Mononuclear cell (primary cell): Measurements from ENCODE around the gene WNK2. TPM values are rescaled to one million over a fixed set of nuclear protein-coding genes. Genes with fewer than 3 reads are reported as not detected.

Experiments
- H3K27me3 ChIP-seq: 2 replicates; pipeline ENCODE4 v1.6.0; 2011; ENCODE audit warnings: low read length, control low read depth; ENCODE audit not compliant: insufficient read depth
- H3K4me1 ChIP-seq: 2 replicates; pipeline ENCODE4 v1.5.1; 2011; ENCODE audit warnings: mild to moderate bottlenecking, low read length, control low read depth; ENCODE audit not compliant: insufficient read depth
- H3K4me3 ChIP-seq: 2 replicates; pipeline ENCODE4 v1.5.1; 2011; ENCODE audit warnings: mild to moderate bottlenecking, low read length, moderate library complexity
- H3K9me3 ChIP-seq: 2 replicates; pipeline ENCODE4 v1.5.1; 2011; ENCODE audit warnings: low read depth, mild to moderate bottlenecking, control low read depth, low read length
- total RNA-seq: library from RNA; depleted of rRNA; stranded (reverse); fragments of >200 nt; gene quantifications from one replicate; pipeline ENCODE4 v1.2.3, GENCODE V29; 2012

The WNK2 gene
- total RNA-seq, 1 donor = 0.10 TPM

DNA sequence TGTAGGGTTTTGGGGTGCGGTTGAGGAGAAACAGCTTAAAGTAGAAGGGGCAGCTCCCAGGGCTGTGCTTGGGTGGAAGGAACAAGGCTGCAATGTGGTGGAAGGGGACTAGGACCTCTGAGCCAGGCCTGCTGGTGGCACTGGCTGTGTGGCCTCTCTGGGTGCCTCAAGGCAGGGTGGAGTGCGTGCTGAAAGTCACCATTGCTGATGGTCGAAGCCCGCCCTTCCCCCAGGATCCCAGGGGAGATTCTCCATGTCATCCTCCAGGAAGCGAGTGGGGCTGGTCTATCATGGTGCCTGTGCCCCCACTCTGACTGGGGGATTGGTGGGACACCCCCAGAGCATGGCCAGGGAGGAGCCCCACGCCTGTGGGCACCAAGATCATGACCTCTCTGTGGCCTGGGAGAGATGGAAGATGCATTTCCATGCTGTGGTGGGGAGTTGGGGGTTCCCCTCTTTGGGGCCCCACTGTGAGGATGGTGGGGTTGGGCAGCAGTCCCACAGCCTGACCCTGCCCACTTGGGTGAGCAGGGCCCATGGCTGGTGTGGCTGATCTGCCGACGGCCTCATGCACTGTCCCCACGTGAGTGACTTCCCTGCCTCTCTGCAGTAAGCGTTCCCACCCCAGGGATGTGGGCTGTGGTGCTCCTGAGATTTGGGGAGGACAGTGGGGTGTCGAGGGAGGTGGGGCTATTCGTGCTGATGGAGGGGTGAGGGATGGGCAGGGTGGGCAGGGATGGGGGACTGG lies 25.8 kb downstream of the WNK2 start:
- no peaks in the 10 kb centered on the region for H3K4me1 ChIP-seq
- no peaks in the 10 kb centered on the region for H3K27me3 ChIP-seq

GRCh38 chr9:93210324-93210973 lies 26.5 kb downstream of the WNK2 start:
- no peaks in the 10 kb centered on the region for H3K27me3 ChIP-seq
- H3K9me3 ChIP-seq = no peaks in the 10 kb centered on the region
- no peak overlapping the region for H3K4me3 ChIP-seq
- no peaks in the 10 kb centered on the region for H3K4me1 ChIP-seq

More for the DNA sequence above, 25.8 kb downstream of the WNK2 start:
- no peak overlapping the region for H3K4me3 ChIP-seq
- H3K9me3 ChIP-seq = no peaks in the 10 kb centered on the region

DNA sequence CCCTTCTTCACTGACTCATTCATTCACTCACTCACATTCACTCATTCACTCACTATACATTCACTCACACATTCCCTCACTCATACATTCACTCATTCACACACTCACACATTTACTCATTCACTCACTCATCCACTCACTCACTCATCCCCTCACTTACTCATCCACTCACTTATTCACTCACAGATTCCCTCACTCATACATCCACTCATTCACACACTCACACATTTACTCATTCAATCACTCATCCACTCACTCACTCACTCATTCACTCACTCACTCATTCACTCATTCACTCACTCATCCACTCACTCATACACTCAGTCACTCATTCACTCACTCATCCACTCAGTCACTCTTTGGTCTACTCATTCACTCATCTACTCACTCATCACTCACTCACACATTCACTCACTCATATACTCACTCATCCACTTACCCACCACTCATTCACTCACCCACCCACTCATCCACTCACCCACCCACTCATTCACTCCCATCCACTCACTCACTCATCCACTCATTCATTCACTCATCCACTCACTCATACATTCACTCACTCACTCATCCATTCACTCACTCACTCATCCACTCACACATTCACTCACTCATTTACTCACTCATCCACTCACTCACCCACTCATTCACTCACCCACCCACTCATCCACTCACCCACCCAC lies 27.2 kb downstream of the WNK2 start:
- H3K27me3 ChIP-seq = peaks cover 2% of the 10 kb centered on the region
- no peaks in the 10 kb centered on the region for H3K9me3 ChIP-seq

GRCh38 chr9:93211654-93212001 lies 27.7 kb downstream of the WNK2 start:
- Histone ChIP-seq H3K4me3 (no peak overlapping the region), H3K9me3 (no peaks in the 10 kb centered on the region), H3K4me1 (no peaks in the 10 kb centered on the region), H3K27me3 (peaks cover 2% of the 10 kb centered on the region)

More for the DNA sequence above, 27.2 kb downstream of the WNK2 start:
- Histone ChIP-seq H3K4me3 (no peak overlapping the region), H3K4me1 (no peaks in the 10 kb centered on the region)

DNA sequence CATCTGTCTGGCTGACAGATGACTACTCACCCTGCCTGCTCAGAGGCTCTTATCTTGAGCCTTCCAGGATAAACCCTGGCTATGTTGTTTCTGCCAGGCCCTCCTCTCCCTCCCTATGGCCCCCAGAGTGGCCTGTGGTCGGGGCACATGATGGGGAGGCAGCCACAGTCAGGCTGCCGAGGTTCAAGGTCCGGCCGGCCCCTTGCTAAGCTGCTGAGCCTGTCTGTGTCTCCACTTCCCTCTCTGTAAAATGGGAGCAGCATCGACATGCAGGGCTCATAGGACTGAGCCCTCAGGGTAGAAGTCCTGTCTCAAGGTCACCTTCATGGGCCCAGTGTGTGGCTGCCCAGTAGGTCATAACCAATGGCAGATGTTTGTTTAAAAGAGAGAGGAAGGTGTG lies 28.5 kb downstream of the WNK2 start:
- peaks cover 2% of the 10 kb centered on the region for H3K27me3 ChIP-seq
- H3K4me3 ChIP-seq = no peak overlapping the region
- no peaks in the 10 kb centered on the region for H3K9me3 ChIP-seq
- H3K4me1 ChIP-seq = no peaks in the 10 kb centered on the region

DNA sequence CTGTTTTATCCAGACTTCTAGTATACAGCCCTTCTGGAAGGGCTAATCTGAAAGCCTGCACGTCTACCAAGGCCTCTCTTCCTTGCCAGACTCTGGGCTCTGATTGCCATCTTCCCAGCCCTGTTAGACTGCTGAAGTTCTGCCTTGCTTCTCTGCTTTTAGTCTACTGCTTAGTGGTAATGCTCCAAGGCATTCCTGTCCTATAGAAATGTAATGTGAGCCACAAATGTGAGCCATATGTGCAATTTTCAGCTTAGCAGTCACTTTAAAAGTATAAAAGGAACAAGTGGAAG lies 32.1 kb downstream of the WNK2 start:
- no peaks in the 10 kb centered on the region for H3K9me3 ChIP-seq
- H3K27me3 ChIP-seq = peaks cover 2% of the 10 kb centered on the region
- H3K4me1 ChIP-seq = no peaks in the 10 kb centered on the region
- no peak overlapping the region for H3K4me3 ChIP-seq

GRCh38 chr9:93217706-93218105 lies 33.8 kb downstream of the WNK2 start:
- Histone ChIP-seq H3K4me3 (no peak overlapping the region), H3K4me1 (no peaks in the 10 kb centered on the region), H3K9me3 (no peaks in the 10 kb centered on the region), H3K27me3 (peaks cover 2% of the 10 kb centered on the region)

GRCh38 chr9:93218161-93218560 lies 34.2 kb downstream of the WNK2 start:
- peaks cover 2% of the 10 kb centered on the region for H3K27me3 ChIP-seq
- no peaks in the 10 kb centered on the region for H3K9me3 ChIP-seq
- no peak overlapping the region for H3K4me3 ChIP-seq
- no peaks in the 10 kb centered on the region for H3K4me1 ChIP-seq

GRCh38 chr9:93218671-93219420 lies 34.9 kb downstream of the WNK2 start:
- no peaks in the 10 kb centered on the region for H3K9me3 ChIP-seq
- no peak overlapping the region for H3K4me3 ChIP-seq
- H3K4me1 ChIP-seq = no peaks in the 10 kb centered on the region
- peaks cover 2% of the 10 kb centered on the region for H3K27me3 ChIP-seq

GRCh38 chr9:93219692-93220091 lies 35.8 kb downstream of the WNK2 start:
- Histone ChIP-seq H3K4me1 (no peaks in the 10 kb centered on the region), H3K27me3 (peaks cover 2% of the 10 kb centered on the region), H3K4me3 (no peak overlapping the region), H3K9me3 (no peaks in the 10 kb centered on the region)

GRCh38 chr9:93220627-93221026 lies 36.7 kb downstream of the WNK2 start:
- Histone ChIP-seq H3K4me3 (no peak overlapping the region), H3K4me1 (no peaks in the 10 kb centered on the region), H3K27me3 (peaks cover 2% of the 10 kb centered on the region), H3K9me3 (no peaks in the 10 kb centered on the region)

DNA sequence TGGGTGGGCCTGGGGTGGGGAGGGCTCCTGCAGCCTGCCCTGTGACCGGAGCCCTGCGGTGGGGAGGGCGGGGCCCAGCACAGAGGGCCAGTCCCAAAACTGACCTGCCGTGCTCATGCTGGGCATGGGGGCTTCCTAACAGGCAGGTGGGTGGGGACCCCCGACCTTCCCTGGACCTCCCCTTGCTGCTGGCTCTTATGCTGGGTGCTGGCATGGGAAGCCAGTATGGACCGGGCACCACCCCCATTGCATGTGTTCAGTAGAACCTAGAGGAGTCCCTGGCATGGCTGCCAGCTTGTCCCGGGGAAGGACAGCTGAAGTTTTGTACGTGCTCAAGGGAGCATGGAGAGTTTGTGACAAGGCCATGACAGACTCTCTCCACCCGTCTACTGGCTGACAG lies 37.1 kb downstream of the WNK2 start:
- no peaks in the 10 kb centered on the region for H3K9me3 ChIP-seq
- no peaks in the 10 kb centered on the region for H3K27me3 ChIP-seq
- no peaks in the 10 kb centered on the region for H3K4me1 ChIP-seq
- H3K4me3 ChIP-seq = no peak overlapping the region

GRCh38 chr9:93222890-93223259 lies 38.9 kb downstream of the WNK2 start:
- Histone ChIP-seq H3K4me1 (no peaks in the 10 kb centered on the region), H3K9me3 (no peaks in the 10 kb centered on the region), H3K27me3 (no peaks in the 10 kb centered on the region), H3K4me3 (no peak overlapping the region)

DNA sequence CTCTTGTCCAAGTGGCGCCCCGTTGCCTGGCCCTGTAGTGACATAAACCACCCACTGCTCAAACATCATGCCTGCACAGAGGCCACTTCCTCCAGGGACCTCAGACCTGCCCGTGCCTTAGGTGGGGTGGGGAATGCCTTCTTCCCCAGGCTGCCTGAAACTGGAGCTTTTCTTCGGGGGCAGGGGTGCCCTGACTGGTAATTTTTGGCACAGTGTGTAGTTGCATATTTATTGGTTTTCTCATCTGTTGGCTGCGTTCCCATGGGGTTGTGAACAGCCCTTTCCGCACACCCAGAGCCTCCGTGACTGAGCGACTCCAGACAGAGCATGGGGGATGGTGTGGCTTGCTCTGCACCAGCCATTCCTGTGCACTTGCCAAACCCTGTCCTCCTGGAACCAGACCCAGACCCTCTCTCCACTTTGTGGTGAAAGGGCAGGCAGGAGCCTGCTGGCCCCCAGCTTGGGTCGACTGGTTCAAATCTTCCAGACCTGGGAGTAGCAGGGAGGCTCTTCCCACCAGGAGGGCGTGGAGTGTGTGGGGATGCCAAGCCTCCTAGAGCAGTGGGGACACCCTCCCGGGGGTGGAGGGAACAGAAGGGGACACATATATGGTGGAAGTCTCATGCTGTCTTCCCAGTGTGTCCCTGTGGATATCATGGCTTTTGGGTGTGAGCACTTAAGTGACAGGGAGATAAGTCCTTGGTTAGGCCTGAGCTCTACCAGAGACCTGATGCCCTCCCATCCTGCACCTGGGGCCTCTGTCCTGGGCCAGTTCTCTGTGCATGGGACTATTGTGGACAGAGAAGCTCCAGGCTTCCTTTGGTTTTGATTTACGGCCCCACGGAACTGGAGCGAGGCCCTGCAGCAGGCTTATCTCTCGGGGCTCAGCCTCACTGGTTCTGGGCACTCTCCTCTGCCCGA lies 39.6 kb downstream of the WNK2 start:
- Histone ChIP-seq H3K27me3 (no peaks in the 10 kb centered on the region), H3K4me1 (no peaks in the 10 kb centered on the region), H3K4me3 (no peak overlapping the region), H3K9me3 (no peaks in the 10 kb centered on the region)
